Measurements from ENCODE around the gene IMPDH1.

Gene IMPDH1

GRCh38 chr7:128453836-128454804 lies 44.3 kb upstream of the IMPDH1 start:
- Histone ChIP-seq H3K27me3 (replicated peaks; ENCODE audit: insufficient read depth, low read length) (no peaks in the 10 kb centered on the region; the same call in 1 of the 2 replicates), H2AFZ (ENCODE audit: low read length) (no peak overlapping the region), H3K4me1 (ENCODE audit: low read length) (peaks cover 27% of the 10 kb centered on the region), H3K4me3 (ENCODE audit: low read length) (no peak overlapping the region), H3K79me2 (ENCODE audit: low read length) (peaks cover 15% of the 10 kb centered on the region), H3K27ac (ENCODE audit: low read length) (no peak overlapping the region), H3F3A (ENCODE audit: insufficient read depth, low read length) (peaks cover 17% of the 10 kb centered on the region), H3K9me3 (replicated peaks; ENCODE audit: insufficient read depth, low read length) (no peaks in the 10 kb centered on the region), H3K4me2 (ENCODE audit: low read depth, low read length) (no peak overlapping the region), H4K20me1 (ENCODE audit: insufficient read depth, low read length) (no peaks in the 10 kb centered on the region), H3K36me3 (replicated peaks; ENCODE audit: insufficient read depth, low read length) (no peaks in the 10 kb centered on the region), H3K9me2 (replicated peaks; ENCODE audit: insufficient read depth, low read length) (no peaks in the 10 kb centered on the region), H3K9ac (ENCODE audit: low read length) (no peak overlapping the region)
- no peak for DNase-seq
- TF ChIP-seq EZH2 (optimal IDR thresholded peaks at IDR 0.05; ENCODE audit: low read depth, low read length), result no peak
- TF ChIP-seq, protein P1, sequence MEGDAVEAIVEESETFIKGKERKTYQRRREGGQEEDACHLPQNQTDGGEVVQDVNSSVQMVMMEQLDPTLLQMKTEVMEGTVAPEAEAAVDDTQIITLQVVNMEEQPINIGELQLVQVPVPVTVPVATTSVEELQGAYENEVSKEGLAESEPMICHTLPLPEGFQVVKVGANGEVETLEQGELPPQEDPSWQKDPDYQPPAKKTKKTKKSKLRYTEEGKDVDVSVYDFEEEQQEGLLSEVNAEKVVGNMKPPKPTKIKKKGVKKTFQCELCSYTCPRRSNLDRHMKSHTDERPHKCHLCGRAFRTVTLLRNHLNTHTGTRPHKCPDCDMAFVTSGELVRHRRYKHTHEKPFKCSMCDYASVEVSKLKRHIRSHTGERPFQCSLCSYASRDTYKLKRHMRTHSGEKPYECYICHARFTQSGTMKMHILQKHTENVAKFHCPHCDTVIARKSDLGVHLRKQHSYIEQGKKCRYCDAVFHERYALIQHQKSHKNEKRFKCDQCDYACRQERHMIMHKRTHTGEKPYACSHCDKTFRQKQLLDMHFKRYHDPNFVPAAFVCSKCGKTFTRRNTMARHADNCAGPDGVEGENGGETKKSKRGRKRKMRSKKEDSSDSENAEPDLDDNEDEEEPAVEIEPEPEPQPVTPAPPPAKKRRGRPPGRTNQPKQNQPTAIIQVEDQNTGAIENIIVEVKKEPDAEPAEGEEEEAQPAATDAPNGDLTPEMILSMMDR (IDR thresholded peaks at IDR 0.05; ENCODE audit: low read length), result no peak
- no peak for TF ChIP-seq EZH2phosphoT487 (IDR thresholded peaks at IDR 0.05; ENCODE audit: low read length)

DNA sequence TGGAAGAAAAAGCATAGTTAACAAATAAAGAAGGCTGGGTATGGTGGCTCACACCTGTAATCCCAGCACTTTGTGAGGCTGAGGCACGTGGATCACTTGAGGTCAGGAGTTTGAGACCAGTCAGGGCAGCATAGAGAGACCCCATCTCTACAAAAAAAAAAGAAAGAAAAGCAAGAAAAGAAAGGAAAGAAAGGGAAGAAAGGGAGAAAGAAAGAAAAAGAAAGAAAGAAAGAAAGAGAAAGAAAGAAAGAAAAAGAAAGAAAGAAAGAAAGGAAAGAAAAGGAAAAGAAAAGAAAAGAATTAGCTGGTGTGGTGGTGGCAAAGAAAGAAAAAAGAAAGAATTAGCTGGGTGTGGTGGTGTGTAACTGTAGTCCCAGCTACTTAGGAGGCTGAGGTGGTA lies 42.8 kb upstream of the IMPDH1 start:
- Histone ChIP-seq H4K20me1 (ENCODE audit: insufficient read depth, low read length) (no peaks in the 10 kb centered on the region), H3K36me3 (replicated peaks; ENCODE audit: insufficient read depth, low read length) (no peaks in the 10 kb centered on the region), H2AFZ (ENCODE audit: low read length) (no peak overlapping the region), H3K9me2 (replicated peaks; ENCODE audit: insufficient read depth, low read length) (no peaks in the 10 kb centered on the region), H3F3A (ENCODE audit: insufficient read depth, low read length) (peaks cover 4% of the 10 kb centered on the region; the same call in 1 of the 2 replicates), H3K27me3 (replicated peaks; ENCODE audit: insufficient read depth, low read length) (no peaks in the 10 kb centered on the region; the same call in 1 of the 2 replicates), H3K4me2 (ENCODE audit: low read depth, low read length) (no peak overlapping the region), H3K4me1 (ENCODE audit: low read length) (peaks cover 13% of the 10 kb centered on the region), H3K79me2 (ENCODE audit: low read length) (peaks cover 15% of the 10 kb centered on the region), H3K27ac (ENCODE audit: low read length) (no peak overlapping the region), H3K9me3 (replicated peaks; ENCODE audit: insufficient read depth, low read length) (no peaks in the 10 kb centered on the region), H3K9ac (ENCODE audit: low read length) (no peak overlapping the region), H3K4me3 (ENCODE audit: low read length) (no peak overlapping the region)
- DNase-seq, result no peak
- no peak for TF ChIP-seq EZH2 (optimal IDR thresholded peaks at IDR 0.05; ENCODE audit: low read depth, low read length)
- TF ChIP-seq, protein P1 (IDR thresholded peaks at IDR 0.05; ENCODE audit: low read length), result no peak

DNA sequence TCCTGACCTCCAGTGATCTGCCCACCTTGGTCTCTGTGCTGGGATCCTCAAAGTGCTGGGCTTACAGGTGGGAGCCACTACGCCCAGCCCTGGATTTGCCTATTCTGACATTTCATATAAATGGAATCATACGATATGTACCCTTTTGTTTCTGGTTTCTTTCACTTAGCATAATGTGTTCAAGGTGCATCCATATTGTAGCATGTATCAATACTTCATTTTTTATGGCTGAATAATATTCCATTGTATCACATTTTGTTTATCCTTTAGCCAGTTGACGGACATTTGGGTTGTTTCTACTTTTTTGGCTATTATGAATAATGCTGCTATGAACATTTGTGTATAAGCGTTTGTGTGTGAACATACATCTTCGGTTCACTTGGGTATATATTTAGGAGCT lies 41.1 kb upstream of the IMPDH1 start:
- H3K27ac ChIP-seq (ENCODE audit: low read length), result no peak overlapping the region
- H3K4me2 ChIP-seq (ENCODE audit: low read depth, low read length), result no peak overlapping the region

More for the DNA sequence above, 41.1 kb upstream of the IMPDH1 start:
- peaks cover 4% of the 10 kb centered on the region for H3K4me1 ChIP-seq (ENCODE audit: low read length)
- H3F3A ChIP-seq (ENCODE audit: insufficient read depth, low read length), result peaks cover 4% of the 10 kb centered on the region; the same call in 1 of the 2 replicates
- no peaks in the 10 kb centered on the region for H3K9me3 ChIP-seq (replicated peaks; ENCODE audit: insufficient read depth, low read length)
- DNase-seq, result no peak
- no peaks in the 10 kb centered on the region; the same call in 1 of the 2 replicates for H3K27me3 ChIP-seq (replicated peaks; ENCODE audit: insufficient read depth, low read length)
- H2AFZ ChIP-seq (ENCODE audit: low read length), result no peak overlapping the region
- no peaks in the 10 kb centered on the region for H3K36me3 ChIP-seq (replicated peaks; ENCODE audit: insufficient read depth, low read length)
- peaks cover under 1% of the 10 kb centered on the region; the same call in 1 of the 2 replicates for H3K79me2 ChIP-seq (ENCODE audit: low read length)
- no peaks in the 10 kb centered on the region for H4K20me1 ChIP-seq (ENCODE audit: insufficient read depth, low read length)
- TF ChIP-seq EZH2phosphoT487 (IDR thresholded peaks at IDR 0.05; ENCODE audit: low read length) (no peak), EZH2 (optimal IDR thresholded peaks at IDR 0.05; ENCODE audit: low read depth, low read length) (no peak)
- TF ChIP-seq, protein P1 (IDR thresholded peaks at IDR 0.05; ENCODE audit: low read length), result no peak
- H3K9me2 ChIP-seq (replicated peaks; ENCODE audit: insufficient read depth, low read length), result no peaks in the 10 kb centered on the region
- H3K4me3 ChIP-seq (ENCODE audit: low read length), result no peak overlapping the region
- H3K9ac ChIP-seq (ENCODE audit: low read length), result no peak overlapping the region
